ENCODE data around the gene ACAD10.

DNA sequence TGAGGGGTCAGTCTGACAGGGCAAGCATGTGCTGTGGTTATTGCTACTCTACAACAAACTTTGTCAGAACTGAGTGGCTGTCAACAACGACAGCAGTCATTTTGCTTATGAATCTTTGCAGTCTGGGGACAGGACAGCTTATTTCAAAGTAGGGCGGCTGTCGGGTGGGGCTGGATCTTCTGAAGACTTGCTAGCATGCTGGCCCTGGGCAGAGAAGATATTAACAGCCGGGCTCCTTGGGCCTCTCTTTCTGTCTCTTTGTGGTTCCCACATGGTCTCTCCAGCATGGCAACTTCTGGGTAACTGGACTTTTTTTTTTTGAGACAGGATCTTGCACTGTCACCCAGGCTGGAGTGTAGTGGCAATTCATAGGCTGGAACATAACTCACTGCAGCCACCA, 46.9 kb downstream of the ACAD10 start:
- TF ChIP-seq, protein P1, sequence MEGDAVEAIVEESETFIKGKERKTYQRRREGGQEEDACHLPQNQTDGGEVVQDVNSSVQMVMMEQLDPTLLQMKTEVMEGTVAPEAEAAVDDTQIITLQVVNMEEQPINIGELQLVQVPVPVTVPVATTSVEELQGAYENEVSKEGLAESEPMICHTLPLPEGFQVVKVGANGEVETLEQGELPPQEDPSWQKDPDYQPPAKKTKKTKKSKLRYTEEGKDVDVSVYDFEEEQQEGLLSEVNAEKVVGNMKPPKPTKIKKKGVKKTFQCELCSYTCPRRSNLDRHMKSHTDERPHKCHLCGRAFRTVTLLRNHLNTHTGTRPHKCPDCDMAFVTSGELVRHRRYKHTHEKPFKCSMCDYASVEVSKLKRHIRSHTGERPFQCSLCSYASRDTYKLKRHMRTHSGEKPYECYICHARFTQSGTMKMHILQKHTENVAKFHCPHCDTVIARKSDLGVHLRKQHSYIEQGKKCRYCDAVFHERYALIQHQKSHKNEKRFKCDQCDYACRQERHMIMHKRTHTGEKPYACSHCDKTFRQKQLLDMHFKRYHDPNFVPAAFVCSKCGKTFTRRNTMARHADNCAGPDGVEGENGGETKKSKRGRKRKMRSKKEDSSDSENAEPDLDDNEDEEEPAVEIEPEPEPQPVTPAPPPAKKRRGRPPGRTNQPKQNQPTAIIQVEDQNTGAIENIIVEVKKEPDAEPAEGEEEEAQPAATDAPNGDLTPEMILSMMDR (IDR thresholded peaks at IDR 0.05; ENCODE audit: low read depth, low read length, poor library complexity, severe bottlenecking), result no peak
- no peak for TF ChIP-seq EZH2phosphoT487 (IDR thresholded peaks at IDR 0.05; ENCODE audit: borderline replicate concordance, low read length)

All from DOHH2 (cell line).